MM.1S (cell line): ENCODE data around the gene MDH1.

ENCODE experiments used
- DNase-seq: peaks from one replicate; pipeline ENCODE4 v3.0.0-alpha.2; 2015
- H2AFZ ChIP-seq: fragments of 300-600 bp; sonication (generic); 2 replicates; pipeline ENCODE4 v1.6.0; 2016; ENCODE audit warnings: antibody characterized with exemption, low read length
- H3F3A ChIP-seq: fragments of 300-600 bp; sonication (generic); 2 replicates; pipeline ENCODE4 v1.6.1; 2016; ENCODE audit warnings: mild to moderate bottlenecking, antibody characterized with exemption, low read length, moderate library complexity, mixed read lengths; ENCODE audit not compliant: insufficient read depth
- H3K27ac ChIP-seq: fragments of 300-600 bp; sonication (generic); 2 replicates; pipeline ENCODE4 v1.5.1; 2016; ENCODE audit warnings: mild to moderate bottlenecking, low read length
- H3K27me3 ChIP-seq: fragments of 300-600 bp; sonication (generic); replicated peaks from 2 replicates; pipeline ENCODE4 v1.6.0; 2016; ENCODE audit warnings: low read length; ENCODE audit not compliant: insufficient read depth
- H3K36me3 ChIP-seq: fragments of 300-600 bp; sonication (generic); replicated peaks from 2 replicates; pipeline ENCODE4 v1.6.1; 2016; ENCODE audit warnings: mild to moderate bottlenecking, low read length, mixed read lengths; ENCODE audit not compliant: insufficient read depth
- H3K4me1 ChIP-seq: fragments of 300-600 bp; sonication (generic); 2 replicates; pipeline ENCODE4 v1.6.1; 2016; ENCODE audit warnings: low read length, mixed read lengths
- H3K4me2 ChIP-seq: fragments of 300-600 bp; sonication (generic); 2 replicates; pipeline ENCODE4 v1.6.0; 2016; ENCODE audit warnings: low read depth, low read length
- H3K4me3 ChIP-seq: fragments of 300-600 bp; sonication (generic); 2 replicates; pipeline ENCODE4 v1.5.1; 2016; ENCODE audit warnings: low read length, mixed read lengths
- H3K79me2 ChIP-seq: fragments of 300-600 bp; sonication (generic); 2 replicates; pipeline ENCODE4 v1.6.1; 2016; ENCODE audit warnings: mixed run types, low read length, mixed read lengths
- H3K9ac ChIP-seq: fragments of 300-600 bp; sonication (generic); 2 replicates; pipeline ENCODE4 v1.6.1; 2016; ENCODE audit warnings: low read length, mixed read lengths
- H3K9me2 ChIP-seq: fragments of 300-600 bp; sonication (generic); replicated peaks from 2 replicates; pipeline ENCODE4 v1.6.1; 2016; ENCODE audit warnings: mild to moderate bottlenecking, low read length, mixed read lengths; ENCODE audit not compliant: insufficient read depth
- H3K9me3 ChIP-seq: fragments of 300-600 bp; sonication (generic); replicated peaks from 2 replicates; pipeline ENCODE4 v1.6.1; 2016; ENCODE audit warnings: mild to moderate bottlenecking, low read length, mixed read lengths; ENCODE audit not compliant: insufficient read depth
- H4K20me1 ChIP-seq: fragments of 300-600 bp; sonication (generic); 2 replicates; pipeline ENCODE4 v1.6.1; 2016; ENCODE audit warnings: mild to moderate bottlenecking, low read length, moderate library complexity, mixed read lengths; ENCODE audit not compliant: insufficient read depth
- CTCF ChIP-seq: fragments of 300-600 bp; sonication (generic); IDR thresholded peaks from 2 replicates; pipeline ENCODE4 v1.5.1; 2016; ENCODE audit warnings: antibody characterized with exemption, low read length, mixed read lengths
- EZH2 ChIP-seq: fragments of 300-600 bp; sonication (generic); optimal IDR thresholded peaks from 2 replicates; pipeline ENCODE3; 2017; ENCODE audit warnings: low read depth, mild to moderate bottlenecking, antibody characterized with exemption, low read length, mixed read lengths
- EZH2phosphoT487 ChIP-seq: fragments of 300-600 bp; sonication (generic); IDR thresholded peaks from 2 replicates; pipeline ENCODE4 v1.6.1; 2018; ENCODE audit warnings: antibody characterized with exemption, low read length

The MDH1 gene

GRCh38 chr2:63588385-63589147 is at the start of gene MDH1, which contains the start of gene WDPCP:
MDH1 (plus strand) TSS chr2:63588963; CDS start chr2:63589044, 81 bp downstream.
WDPCP (minus strand) TSS chr2:63588477; CDS start chr2:63588271, 206 bp downstream.
- Histone ChIP-seq H3K27me3 (no peaks in the 10 kb centered on the region), H3K9me3 (no peaks in the 10 kb centered on the region), H3K79me2 (peaks cover 61% of the 10 kb centered on the region), H3K4me3 (peak within 1 kb of the TSS; percentile 93), H3K36me3 (no peaks in the 10 kb centered on the region), H3K4me1 (peaks cover 32% of the 10 kb centered on the region), H4K20me1 (no peaks in the 10 kb centered on the region), H3K9ac (peak within 1 kb of the TSS; percentile 85), H3K9me2 (no peaks in the 10 kb centered on the region), H3K27ac (peak within 1 kb of the TSS; percentile 90), H2AFZ (peak within 1 kb of the TSS; percentile 90), H3K4me2 (peak within 1 kb of the TSS; percentile 89), H3F3A (peaks cover 17% of the 10 kb centered on the region)
- TF ChIP-seq CTCF = no peak
- DNase-seq = peak; percentile 99

GRCh38 chr2:63539416-63540162 is 49.2 kb upstream of the MDH1 start:
- H3K36me3 ChIP-seq = no peaks in the 10 kb centered on the region
- H3K9me3 ChIP-seq = no peaks in the 10 kb centered on the region
- no peaks in the 10 kb centered on the region for H4K20me1 ChIP-seq
- H3F3A ChIP-seq = no peaks in the 10 kb centered on the region
- no peak for TF ChIP-seq EZH2
- TF ChIP-seq EZH2phosphoT487 = no peak
- no peak overlapping the region for H3K4me2 ChIP-seq
- H3K9me2 ChIP-seq = no peaks in the 10 kb centered on the region
- no peak overlapping the region for H2AFZ ChIP-seq
- no peak overlapping the region for H3K4me3 ChIP-seq
- H3K79me2 ChIP-seq = no peaks in the 10 kb centered on the region
- no peaks in the 10 kb centered on the region for H3K4me1 ChIP-seq
- H3K9ac ChIP-seq = no peak overlapping the region
- H3K27me3 ChIP-seq = no peaks in the 10 kb centered on the region
- DNase-seq = no peak
- H3K27ac ChIP-seq = no peak overlapping the region

GRCh38 chr2:63544017-63544627 is 44.6 kb upstream of the MDH1 start:
- peak; percentile 63 for TF ChIP-seq CTCF
- no peak for TF ChIP-seq EZH2phosphoT487
- peak; percentile 40 for DNase-seq
- H3K4me2 ChIP-seq = no peak overlapping the region
- no peak overlapping the region for H3K27ac ChIP-seq
- H3F3A ChIP-seq = no peaks in the 10 kb centered on the region
- no peaks in the 10 kb centered on the region for H3K9me3 ChIP-seq
- no peaks in the 10 kb centered on the region for H4K20me1 ChIP-seq
- no peaks in the 10 kb centered on the region for H3K27me3 ChIP-seq
- H3K9me2 ChIP-seq = no peaks in the 10 kb centered on the region
- no peaks in the 10 kb centered on the region for H3K79me2 ChIP-seq
- no peaks in the 10 kb centered on the region for H3K4me1 ChIP-seq
- no peaks in the 10 kb centered on the region for H3K36me3 ChIP-seq
- no peak overlapping the region for H2AFZ ChIP-seq
- no peak overlapping the region for H3K9ac ChIP-seq
- H3K4me3 ChIP-seq = no peak overlapping the region
